GM21390 (cell line): Measurements from ENCODE around the gene LRRC27.

Experiments
- ATAC-seq: cut with Tn5 transposase; IDR thresholded peaks from one replicate; pipeline ENCODE4 v1.9.1; 2021; ENCODE audit not compliant: unreplicated experiment

The LRRC27 gene

DNA sequence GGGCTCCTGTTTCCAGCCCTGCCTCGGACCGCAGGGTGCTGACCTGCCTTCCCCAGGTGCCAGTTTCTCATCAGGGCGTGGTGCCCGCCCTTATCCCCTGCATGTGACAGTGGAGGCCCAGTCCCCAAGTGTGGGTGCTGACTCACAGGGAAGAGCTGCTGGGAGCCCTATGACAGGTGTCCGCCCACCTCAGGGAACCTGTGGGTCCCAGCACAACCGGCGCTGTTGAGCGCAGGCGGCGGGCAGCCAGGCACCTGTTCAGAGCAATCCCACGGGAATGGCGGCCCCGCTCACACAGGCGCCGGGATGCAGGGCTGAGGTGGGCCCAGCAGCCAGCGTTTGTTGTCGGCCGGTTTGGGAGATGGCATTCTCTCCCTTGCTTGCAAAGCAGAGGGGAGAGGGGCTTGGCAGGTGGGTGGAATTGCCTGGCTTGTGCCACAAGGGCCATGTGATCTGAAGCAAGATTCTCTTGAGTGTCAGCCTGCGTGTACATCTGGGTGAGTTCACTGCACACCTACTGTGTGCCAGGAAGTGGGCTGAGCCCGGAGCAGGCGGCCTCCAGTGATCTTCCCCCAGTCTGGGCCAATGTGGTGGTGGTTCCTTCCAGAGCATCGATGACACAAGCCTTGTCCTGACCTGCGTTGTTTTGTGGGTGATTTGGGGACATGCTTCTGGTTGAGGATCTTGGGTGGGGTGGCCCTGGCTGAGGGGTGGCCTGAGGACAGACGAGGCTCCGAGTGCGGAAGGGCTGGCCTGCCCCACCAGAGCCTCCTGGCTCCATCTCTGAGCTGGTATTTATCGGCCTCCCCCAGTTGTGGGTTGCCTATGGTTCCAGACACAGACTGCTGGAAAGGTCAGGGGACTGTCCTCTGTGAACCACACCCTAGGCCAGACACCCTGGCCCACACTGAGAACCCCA, 67.4 kb downstream of the LRRC27 start:
- no peak for ATAC-seq

GRCh38 chr10:132400041-132400546, 68.1 kb downstream of the LRRC27 start:
- no peak for ATAC-seq

GRCh38 chr10:132400547-132401151, 68.7 kb downstream of the LRRC27 start:
- ATAC-seq = no peak

DNA sequence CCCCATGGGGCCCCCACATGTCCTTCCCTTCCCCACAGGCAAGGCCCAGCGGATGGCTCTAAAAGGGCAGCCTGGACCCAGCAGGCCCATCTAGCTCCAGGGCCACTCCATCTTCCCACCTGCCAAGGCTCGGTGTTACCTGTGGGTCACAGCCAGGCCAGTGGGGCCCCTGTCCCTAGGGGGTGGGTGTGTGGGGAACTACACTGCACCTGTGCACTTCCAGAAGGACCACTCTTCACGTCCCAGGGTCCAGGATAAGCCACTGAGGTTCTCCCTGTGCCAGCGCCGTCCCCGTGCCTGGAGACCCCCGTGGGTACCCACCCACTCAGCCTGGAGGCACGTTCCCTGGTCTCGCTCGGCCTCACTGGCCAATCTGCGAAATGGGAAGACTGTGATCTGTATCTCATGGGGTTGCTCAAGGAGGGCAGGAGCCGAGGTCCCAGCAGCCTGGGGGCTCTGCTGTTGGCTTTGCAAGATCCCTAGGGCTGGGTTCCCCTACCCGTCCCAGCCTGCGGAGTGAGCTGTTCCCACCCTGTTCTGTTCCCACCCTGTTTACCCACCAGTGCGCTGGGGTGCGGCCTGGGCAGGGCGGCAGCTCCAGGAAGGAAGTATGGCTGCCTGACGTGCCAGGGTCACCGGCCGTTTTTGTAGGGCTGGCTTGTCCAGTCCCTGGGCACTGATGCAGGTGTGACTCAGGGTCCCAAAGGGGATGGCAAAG, 69.6 kb downstream of the LRRC27 start:
- ATAC-seq = no peak

GRCh38 chr10:132402781-132403241, 70.8 kb downstream of the LRRC27 start:
- no peak for ATAC-seq

DNA sequence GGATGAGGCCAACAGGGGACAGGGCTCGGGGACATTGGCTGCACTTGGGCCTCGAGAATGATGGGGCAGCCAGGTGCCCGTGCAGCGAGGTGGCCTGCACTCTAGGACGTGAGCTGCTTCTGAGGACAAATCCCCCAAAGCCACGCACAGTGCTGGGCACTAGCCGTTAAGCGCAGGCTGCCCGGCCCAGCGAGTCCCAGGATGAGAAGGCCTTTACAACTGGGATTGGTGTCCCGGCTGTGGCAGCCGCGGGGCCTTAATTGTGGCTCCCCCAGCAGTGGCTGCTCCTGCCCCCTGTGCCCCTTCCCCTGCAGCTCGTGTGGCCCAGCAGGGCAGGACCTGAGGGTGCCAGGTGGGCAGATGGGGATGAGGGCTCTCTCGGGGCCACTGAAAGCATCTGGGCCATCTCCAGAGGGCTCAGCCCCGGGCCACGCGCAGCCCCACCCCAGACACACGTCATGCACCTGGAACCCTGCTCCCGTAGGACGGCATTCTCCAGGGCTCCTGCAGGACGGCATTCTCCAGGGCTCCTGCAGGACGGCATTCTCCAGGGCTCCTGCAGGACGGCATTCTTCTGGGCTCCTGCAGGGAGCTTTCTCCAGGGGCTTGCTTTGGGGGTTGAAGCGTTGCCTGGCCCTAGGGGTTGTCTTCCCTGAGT, 71.6 kb downstream of the LRRC27 start:
- no peak for ATAC-seq

- ATAC-seq = no peak
Measured at GRCh38 chr10:132404169-132404880, 72.3 kb downstream of the LRRC27 start.

DNA sequence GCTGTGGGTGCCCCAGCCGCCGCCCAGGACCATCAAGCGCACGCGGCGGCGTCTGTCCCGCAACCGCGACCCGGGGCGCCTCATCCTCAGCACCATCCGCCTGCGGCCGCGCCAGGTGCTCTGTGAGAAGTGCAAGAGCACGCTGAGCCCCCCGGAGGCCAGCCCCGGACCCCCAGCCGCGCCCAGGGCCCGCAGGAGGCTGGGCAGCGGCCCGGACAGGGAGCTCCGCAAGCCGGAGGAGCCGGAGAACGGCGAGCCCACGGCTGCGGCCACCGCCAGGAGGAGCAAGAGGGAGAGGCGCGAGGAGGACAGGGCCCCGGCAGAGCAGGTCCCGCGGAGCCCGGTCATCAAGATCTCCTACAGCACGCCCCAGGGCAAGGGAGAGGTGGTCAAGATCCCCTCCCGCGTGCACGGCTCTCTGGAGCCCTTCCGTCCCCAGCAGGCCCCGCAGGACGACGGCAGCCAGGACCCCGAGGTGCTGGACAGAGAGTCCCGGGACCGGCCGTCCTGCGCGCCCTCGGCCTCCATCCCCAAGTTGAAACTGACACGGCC, 73.0 kb downstream of the LRRC27 start:
- ATAC-seq = no peak

- no peak for ATAC-seq
Measured at GRCh38 chr10:132405463-132405991, 73.5 kb downstream of the LRRC27 start.

GRCh38 chr10:132406181-132406580, 74.2 kb downstream of the LRRC27 start:
- no peak for ATAC-seq

- ATAC-seq = no peak
Measured at GRCh38 chr10:132406750-132407149, 74.8 kb downstream of the LRRC27 start.

DNA sequence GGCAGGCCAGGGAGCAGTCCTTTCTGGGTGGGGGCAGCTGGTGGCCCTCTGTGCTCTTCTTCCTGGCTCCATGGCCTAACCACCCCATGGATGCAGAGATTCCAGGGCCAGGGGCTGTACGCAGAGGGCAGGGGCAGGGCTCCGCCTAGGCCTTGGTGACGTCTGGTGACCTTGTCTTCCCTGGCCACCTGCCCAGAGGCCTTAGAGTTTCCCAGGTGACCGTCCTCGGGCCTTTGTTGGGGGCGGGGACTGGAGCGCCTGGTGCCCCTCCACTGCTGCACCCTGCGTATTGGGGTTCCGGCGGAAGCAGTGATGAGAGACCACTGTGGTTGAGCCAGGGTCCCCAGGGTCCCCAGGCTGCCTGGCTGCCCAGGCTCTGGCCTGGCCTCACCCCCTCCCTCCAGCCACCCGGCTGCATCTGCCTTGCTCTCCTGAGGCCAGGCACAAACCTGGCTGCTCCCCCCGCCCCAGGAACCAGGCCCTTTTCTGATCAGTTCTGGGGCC, 75.3 kb downstream of the LRRC27 start:
- no peak for ATAC-seq

GRCh38 chr10:132407846-132408278, 75.9 kb downstream of the LRRC27 start:
- ATAC-seq = no peak

DNA sequence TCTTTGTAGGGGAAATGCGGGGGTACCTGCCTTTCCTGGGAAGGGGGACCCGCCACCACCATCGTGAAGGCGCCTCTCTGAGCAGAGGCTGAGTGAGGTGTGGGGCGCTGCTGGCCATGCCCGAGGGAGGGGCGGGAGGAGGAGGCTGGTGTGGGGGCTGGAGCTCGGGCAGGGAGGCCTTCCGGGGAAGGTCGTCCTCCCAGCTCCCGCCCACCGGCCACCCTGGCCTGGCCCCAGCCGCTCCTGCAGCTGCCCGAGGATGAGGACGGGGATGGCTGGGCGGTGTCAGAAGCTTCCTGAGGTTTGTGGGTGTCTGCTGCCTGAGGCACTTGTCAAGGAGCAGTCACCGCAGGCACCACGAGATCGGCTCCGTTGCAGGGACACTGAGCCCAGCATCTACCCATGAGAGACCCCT, 76.4 kb downstream of the LRRC27 start:
- no peak for ATAC-seq

DNA sequence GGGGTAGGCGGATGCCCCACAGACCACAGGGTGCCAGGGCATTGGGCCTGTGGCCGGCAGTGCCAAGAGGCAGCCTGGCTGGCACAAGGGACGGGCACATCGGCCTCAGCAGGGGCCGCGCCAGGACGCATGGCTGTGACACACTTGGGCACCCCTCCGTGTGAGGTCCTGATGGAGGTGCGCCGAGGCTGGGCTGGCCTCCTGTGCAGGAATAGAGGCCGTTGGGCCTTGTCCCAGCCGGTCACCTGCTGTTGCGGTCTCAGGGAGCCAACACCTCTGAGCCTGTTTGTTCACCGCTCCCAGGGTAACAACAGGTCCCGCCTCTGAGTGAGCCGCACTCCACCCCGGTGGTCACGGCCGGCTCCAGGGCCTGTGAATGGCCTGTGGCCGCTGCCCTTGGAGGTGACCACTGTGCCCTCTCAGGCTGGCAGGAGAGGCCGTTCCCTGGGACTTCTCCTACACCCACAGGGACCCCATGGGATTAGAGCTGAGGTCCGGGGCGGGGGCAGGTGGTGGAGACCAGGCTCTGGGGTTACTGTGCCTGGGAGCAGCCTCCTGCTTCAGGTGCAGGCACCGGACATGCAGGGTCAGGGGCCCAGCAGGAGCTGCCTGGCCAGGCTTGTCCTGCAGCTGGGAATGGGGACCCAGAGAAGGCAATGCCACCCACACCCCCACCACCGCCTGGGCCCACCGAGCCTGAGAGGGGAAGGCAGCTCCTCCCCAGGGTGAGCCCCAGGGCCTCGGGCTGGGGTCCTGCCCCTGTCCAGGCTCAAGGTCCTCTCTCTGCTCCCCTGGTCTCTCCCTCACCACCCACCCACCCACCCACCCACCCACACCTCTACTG, 77.1 kb downstream of the LRRC27 start:
- ATAC-seq = no peak

- ATAC-seq = no peak
Measured at GRCh38 chr10:132409667-132410028, 77.7 kb downstream of the LRRC27 start.

- no peak for ATAC-seq
Measured at GRCh38 chr10:132410056-132410778, 78.2 kb downstream of the LRRC27 start.
